GM12878 (cell line): ENCODE measurements around the gene GREB1. TPM values are rescaled to one million over a fixed set of nuclear protein-coding genes. Genes with fewer than 3 reads are reported as not detected.

ENCODE experiments used
- ATAC-seq: fragments of 200-7000 bp; cut with Tn5 transposase; 3 replicates; pipeline ENCODE4 v1.9.1; 2020; ENCODE audit warnings: mild to moderate bottlenecking, moderate library complexity
- BruUV-seq: library from RNA; stranded (reverse); fragments of 400-500 nt; replicated peaks from 2 replicates; lab custom pipeline; 2021; lab: Mats Ljungman, UMichigan
- CTCF ChIA-PET: fragments of 300-600 bp; sonication (Branson Sonifier 250); formaldehyde crosslinking; extraction: SDS; loops from one replicate; lab custom pipeline; 2021; ENCODE audit warnings: inconsistent platforms; lab: Yijun Ruan, JAX
- POLR2A ChIA-PET: fragments of 350-600 bp; formaldehyde crosslinking; extraction: SDS; loops from one replicate; lab custom pipeline; 2021; ENCODE audit warnings: inconsistent platforms; lab: Charles Lee
- RAD21 ChIA-PET: fragments of 300-600 bp; sonication (Branson Sonifier 250); formaldehyde crosslinking; loops from one replicate; lab custom pipeline; 2023; ENCODE audit warnings: antibody characterized with exemption; ENCODE audit not compliant: unreplicated experiment; lab: Charles Lee
- SMC1A ChIA-PET: fragments of 300-600 bp; sonication (Branson Sonifier 250); formaldehyde crosslinking; loops from one replicate; lab custom pipeline; 2023; ENCODE audit not compliant: unreplicated experiment, uncharacterized antibody; lab: Charles Lee
- DNase-seq: peaks from one replicate; pipeline ENCODE4 v3.0.0-alpha.2; 2011; ENCODE audit warnings: low read depth, low spot score
- FAIRE-seq: peaks from 3 replicates; lab custom pipeline; 2011; peaks lifted over from hg19 to GRCh38; lab: Jason Lieb, UNC
- H2AFZ ChIP-seq: 2 replicates; pipeline ENCODE4 v1.6.0; 2011; ENCODE audit warnings: low read depth, low read length, control low read depth; ENCODE audit not compliant: control insufficient read depth
- H3K27ac ChIP-seq: 2 replicates; pipeline ENCODE4 v1.5.1; 2011; ENCODE audit warnings: control low read depth; ENCODE audit not compliant: control insufficient read depth, insufficient read depth
- H3K27me3 ChIP-seq, 2 experiments: replicated peaks in 1 of 2; 2 replicates each; pipeline versions ENCODE4 v1.6.0 to v1.6.1; 2011; ENCODE audit warnings: low read length in 1 of 2; ENCODE audit not compliant: control insufficient read depth in 2 of 2, insufficient read depth in 2 of 2
- H3K36me3 ChIP-seq, 2 experiments: 2 replicates each; pipeline ENCODE4 v1.5.1; 2011; ENCODE audit warnings: low read length in 1 of 2; ENCODE audit not compliant: control insufficient read depth in 2 of 2, insufficient read depth in 2 of 2
- H3K4me1 ChIP-seq: 2 replicates; pipeline ENCODE4 v1.6.1; 2011; ENCODE audit warnings: mild to moderate bottlenecking, low read length, moderate library complexity, mixed read lengths; ENCODE audit not compliant: control insufficient read depth, insufficient read depth
- H3K4me2 ChIP-seq: 2 replicates; pipeline ENCODE4 v1.6.0; 2011; ENCODE audit warnings: control low read depth; ENCODE audit not compliant: control insufficient read depth, insufficient read depth
- H3K4me3 ChIP-seq: fragments of 200-600 bp; sonication (generic); 2 replicates; pipeline ENCODE4 v1.5.1; 2016
- H3K79me2 ChIP-seq: 2 replicates; pipeline ENCODE4 v1.6.0; 2011; ENCODE audit warnings: low read length; ENCODE audit not compliant: control insufficient read depth, insufficient read depth
- H3K9ac ChIP-seq: 2 replicates; pipeline ENCODE4 v1.8.0; 2011; ENCODE audit warnings: low read length, control low read depth, mixed read lengths; ENCODE audit not compliant: control insufficient read depth, insufficient read depth
- H3K9me3 ChIP-seq: replicated peaks from 3 replicates; pipeline ENCODE4 v1.5.1; 2011; ENCODE audit warnings: mild to moderate bottlenecking, low read length; ENCODE audit not compliant: control insufficient read depth, insufficient read depth
- H4K20me1 ChIP-seq: 2 replicates; pipeline ENCODE4 v1.6.0; 2011; ENCODE audit not compliant: control insufficient read depth, insufficient read depth
- ATF3 ChIP-seq: IDR thresholded peaks from 2 replicates; pipeline ENCODE4 v1.6.1; 2011; ENCODE audit warnings: low read depth, mild to moderate bottlenecking, low read length, moderate library complexity, borderline replicate concordance; ENCODE audit errors: extremely low read depth
- BMI1 ChIP-seq: fragments of 450-650 bp; IDR thresholded peaks from 2 replicates; pipeline ENCODE4 v1.6.1; 2016; ENCODE audit warnings: mild to moderate bottlenecking, moderate library complexity, borderline replicate concordance
- CHD4 ChIP-seq: fragments of 200-600 bp; sonication (generic); IDR thresholded peaks from 2 replicates; pipeline ENCODE4 v1.6.1; 2016; ENCODE audit warnings: mild to moderate bottlenecking
- FOXM1 ChIP-seq: IDR thresholded peaks from 2 replicates; pipeline ENCODE4 v1.6.1; 2012; ENCODE audit warnings: low read depth, mild to moderate bottlenecking, inconsistent platforms, low read length, moderate library complexity
- GABPA ChIP-seq: IDR thresholded peaks from 2 replicates; pipeline ENCODE4 v1.6.1; 2014; ENCODE audit warnings: antibody characterized with exemption, low read depth, mild to moderate bottlenecking, inconsistent platforms
- JUNB ChIP-seq: IDR thresholded peaks from 2 replicates; pipeline ENCODE4 v1.6.1; 2016; ENCODE audit warnings: antibody characterized with exemption, mild to moderate bottlenecking
- JUND ChIP-seq: IDR thresholded peaks from 2 replicates; pipeline ENCODE4 v1.6.1; 2012; ENCODE audit warnings: low read depth, mild to moderate bottlenecking, low read length, improper control_type of control experiment, moderate library complexity
- MAX ChIP-seq: IDR thresholded peaks from 2 replicates; pipeline ENCODE4 v1.6.1; 2012; ENCODE audit warnings: low read depth, low read length, improper control_type of control experiment
- NFXL1 ChIP-seq: fragments of 450-650 bp; IDR thresholded peaks from 2 replicates; pipeline ENCODE4 v1.6.1; 2017; ENCODE audit warnings: antibody characterized with exemption, mild to moderate bottlenecking, borderline replicate concordance
- RCOR1 ChIP-seq: conservative IDR thresholded peaks from 2 replicates; pipeline ENCODE4 v1.6.1; 2012; ENCODE audit warnings: low read depth, low read length, improper control_type of control experiment
- TCF12 ChIP-seq: IDR thresholded peaks from 2 replicates; pipeline ENCODE4 v1.6.1; 2011; ENCODE audit warnings: low read depth, mild to moderate bottlenecking, low read length
- ZNF622 ChIP-seq: fragments of 450-650 bp; IDR thresholded peaks from 2 replicates; pipeline ENCODE4 v1.6.1; 2017; ENCODE audit warnings: mild to moderate bottlenecking, inconsistent platforms
- WGBS: methylation state at CpG from one replicate; pipeline ENCODE4 v1.1.6; 2016; ENCODE audit warnings: low lambda C conversion rate; ENCODE audit not compliant: insufficient replicate concordance, insufficient coverage; ENCODE audit errors: missing lambda C conversion rate; 5-methylcytosine and 5-hydroxymethylcytosine counted together
- in situ Hi-C: fragments of 300-500 bp; cut with MboI; formaldehyde crosslinking; loops from 9 replicates; pipeline ENCODE4 v1.14.3; 2018; ENCODE audit warnings: mixed read lengths
- intact Hi-C: fragments of 100-400 bp; cut with micrococcal nuclease; formaldehyde crosslinking; loops from one replicate; pipeline ENCODE4 v1.14.2; 2022; ENCODE audit not compliant: unreplicated experiment
- polyA plus RNA-seq, 11 experiments: library from polyadenylated mRNA; depleted of rRNA in 4 of 11; unstranded in 6 of 11; stranded (reverse) in 5 of 11; fragments of >200 nt; fragmentation: Nextera tagmentation in 4 of 11; fragmentation: Illumina TruSeq in 1 of 11; extraction: Ambion mirVana in 4 of 11; extraction: Trizol in 1 of 11; gene quantifications; 1 replicate in 1 of 11; 2 replicates in 10 of 11; pipeline versions ENCODE4 v1.2.1 to v1.2.3, GENCODE V29; 2011 to 2016; ENCODE audit warnings: inconsistent platforms in 2 of 11, missing spikeins in 2 of 11, low read depth in 1 of 11
- total RNA-seq, 4 experiments: library from RNA; depleted of rRNA in 3 of 4; stranded (reverse); fragments of >200 nt in 3 of 4; fragmentation: Illumina TruSeq in 1 of 4; extraction: Trizol in 1 of 4; gene quantifications; 2 replicates each; pipeline versions ENCODE4 v1.2.1 to v1.2.3, GENCODE V29; 2013 to 2021
- TF ChIP-seq, protein P1 (sequence below): fragments of 450-650 bp; IDR thresholded peaks from 2 replicates; pipeline ENCODE4 v1.6.1; 2014; ENCODE audit warnings: mild to moderate bottlenecking
- TF ChIP-seq, protein P2 (sequence below): fragments of 450-650 bp; IDR thresholded peaks from 2 replicates; pipeline ENCODE4 v1.6.1; 2016; ENCODE audit warnings: mild to moderate bottlenecking
- TF ChIP-seq, protein P3 (sequence below): fragments of 450-650 bp; formaldehyde crosslinking; IDR thresholded peaks from 2 replicates; pipeline ENCODE4 v1.5.0; 2022; ENCODE audit warnings: mild to moderate bottlenecking, missing genetic modification characterization
- TF ChIP-seq, protein P4 (sequence below): fragments of 450-650 bp; formaldehyde crosslinking; IDR thresholded peaks from 2 replicates; pipeline ENCODE4 v1.4.0; 2020; ENCODE audit warnings: mild to moderate bottlenecking, moderate library complexity

The GREB1 gene
- total and polyA plus RNA-seq, 10 of the 15 experiments (the other 5 are each of a cell fraction or from before 2014, with no cell fraction given) = 0.09 to 2.1 (median 0.37) TPM; not detected in 1

- BruUV-seq = no TSS peak
- 35% methylated on average over 11 of the region's 11 CpGs for WGBS
- intact Hi-C loops = no loop called here
- TF ChIP-seq FOXM1 (no peak), RCOR1 (no peak), BMI1 (no peak), ATF3 (no peak), CHD4 (no peak), JUNB (no peak), MAX (no peak), GABPA (no peak), NFXL1 (no peak), JUND (no peak), TCF12 (no peak), ZNF622 (no peak)
- TF ChIP-seq, protein P1, sequence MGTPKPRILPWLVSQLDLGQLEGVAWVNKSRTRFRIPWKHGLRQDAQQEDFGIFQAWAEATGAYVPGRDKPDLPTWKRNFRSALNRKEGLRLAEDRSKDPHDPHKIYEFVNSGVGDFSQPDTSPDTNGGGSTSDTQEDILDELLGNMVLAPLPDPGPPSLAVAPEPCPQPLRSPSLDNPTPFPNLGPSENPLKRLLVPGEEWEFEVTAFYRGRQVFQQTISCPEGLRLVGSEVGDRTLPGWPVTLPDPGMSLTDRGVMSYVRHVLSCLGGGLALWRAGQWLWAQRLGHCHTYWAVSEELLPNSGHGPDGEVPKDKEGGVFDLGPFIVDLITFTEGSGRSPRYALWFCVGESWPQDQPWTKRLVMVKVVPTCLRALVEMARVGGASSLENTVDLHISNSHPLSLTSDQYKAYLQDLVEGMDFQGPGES = no peak
- TF ChIP-seq, protein P2, sequence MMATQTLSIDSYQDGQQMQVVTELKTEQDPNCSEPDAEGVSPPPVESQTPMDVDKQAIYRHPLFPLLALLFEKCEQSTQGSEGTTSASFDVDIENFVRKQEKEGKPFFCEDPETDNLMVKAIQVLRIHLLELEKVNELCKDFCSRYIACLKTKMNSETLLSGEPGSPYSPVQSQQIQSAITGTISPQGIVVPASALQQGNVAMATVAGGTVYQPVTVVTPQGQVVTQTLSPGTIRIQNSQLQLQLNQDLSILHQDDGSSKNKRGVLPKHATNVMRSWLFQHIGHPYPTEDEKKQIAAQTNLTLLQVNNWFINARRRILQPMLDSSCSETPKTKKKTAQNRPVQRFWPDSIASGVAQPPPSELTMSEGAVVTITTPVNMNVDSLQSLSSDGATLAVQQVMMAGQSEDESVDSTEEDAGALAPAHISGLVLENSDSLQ = no peak
- TF ChIP-seq, protein P3, sequence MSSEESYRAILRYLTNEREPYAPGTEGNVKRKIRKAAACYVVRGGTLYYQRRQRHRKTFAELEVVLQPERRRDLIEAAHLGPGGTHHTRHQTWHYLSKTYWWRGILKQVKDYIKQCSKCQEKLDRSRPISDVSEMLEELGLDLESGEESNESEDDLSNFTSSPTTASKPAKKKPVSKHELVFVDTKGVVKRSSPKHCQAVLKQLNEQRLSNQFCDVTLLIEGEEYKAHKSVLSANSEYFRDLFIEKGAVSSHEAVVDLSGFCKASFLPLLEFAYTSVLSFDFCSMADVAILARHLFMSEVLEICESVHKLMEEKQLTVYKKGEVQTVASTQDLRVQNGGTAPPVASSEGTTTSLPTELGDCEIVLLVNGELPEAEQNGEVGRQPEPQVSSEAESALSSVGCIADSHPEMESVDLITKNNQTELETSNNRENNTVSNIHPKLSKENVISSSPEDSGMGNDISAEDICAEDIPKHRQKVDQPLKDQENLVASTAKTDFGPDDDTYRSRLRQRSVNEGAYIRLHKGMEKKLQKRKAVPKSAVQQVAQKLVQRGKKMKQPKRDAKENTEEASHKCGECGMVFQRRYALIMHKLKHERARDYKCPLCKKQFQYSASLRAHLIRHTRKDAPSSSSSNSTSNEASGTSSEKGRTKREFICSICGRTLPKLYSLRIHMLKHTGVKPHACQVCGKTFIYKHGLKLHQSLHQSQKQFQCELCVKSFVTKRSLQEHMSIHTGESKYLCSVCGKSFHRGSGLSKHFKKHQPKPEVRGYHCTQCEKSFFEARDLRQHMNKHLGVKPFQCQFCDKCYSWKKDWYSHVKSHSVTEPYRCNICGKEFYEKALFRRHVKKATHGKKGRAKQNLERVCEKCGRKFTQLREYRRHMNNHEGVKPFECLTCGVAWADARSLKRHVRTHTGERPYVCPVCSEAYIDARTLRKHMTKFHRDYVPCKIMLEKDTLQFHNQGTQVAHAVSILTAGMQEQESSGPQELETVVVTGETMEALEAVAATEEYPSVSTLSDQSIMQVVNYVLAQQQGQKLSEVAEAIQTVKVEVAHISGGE (CRISPR knock-in tag) = no peak
- TF ChIP-seq, protein P4, sequence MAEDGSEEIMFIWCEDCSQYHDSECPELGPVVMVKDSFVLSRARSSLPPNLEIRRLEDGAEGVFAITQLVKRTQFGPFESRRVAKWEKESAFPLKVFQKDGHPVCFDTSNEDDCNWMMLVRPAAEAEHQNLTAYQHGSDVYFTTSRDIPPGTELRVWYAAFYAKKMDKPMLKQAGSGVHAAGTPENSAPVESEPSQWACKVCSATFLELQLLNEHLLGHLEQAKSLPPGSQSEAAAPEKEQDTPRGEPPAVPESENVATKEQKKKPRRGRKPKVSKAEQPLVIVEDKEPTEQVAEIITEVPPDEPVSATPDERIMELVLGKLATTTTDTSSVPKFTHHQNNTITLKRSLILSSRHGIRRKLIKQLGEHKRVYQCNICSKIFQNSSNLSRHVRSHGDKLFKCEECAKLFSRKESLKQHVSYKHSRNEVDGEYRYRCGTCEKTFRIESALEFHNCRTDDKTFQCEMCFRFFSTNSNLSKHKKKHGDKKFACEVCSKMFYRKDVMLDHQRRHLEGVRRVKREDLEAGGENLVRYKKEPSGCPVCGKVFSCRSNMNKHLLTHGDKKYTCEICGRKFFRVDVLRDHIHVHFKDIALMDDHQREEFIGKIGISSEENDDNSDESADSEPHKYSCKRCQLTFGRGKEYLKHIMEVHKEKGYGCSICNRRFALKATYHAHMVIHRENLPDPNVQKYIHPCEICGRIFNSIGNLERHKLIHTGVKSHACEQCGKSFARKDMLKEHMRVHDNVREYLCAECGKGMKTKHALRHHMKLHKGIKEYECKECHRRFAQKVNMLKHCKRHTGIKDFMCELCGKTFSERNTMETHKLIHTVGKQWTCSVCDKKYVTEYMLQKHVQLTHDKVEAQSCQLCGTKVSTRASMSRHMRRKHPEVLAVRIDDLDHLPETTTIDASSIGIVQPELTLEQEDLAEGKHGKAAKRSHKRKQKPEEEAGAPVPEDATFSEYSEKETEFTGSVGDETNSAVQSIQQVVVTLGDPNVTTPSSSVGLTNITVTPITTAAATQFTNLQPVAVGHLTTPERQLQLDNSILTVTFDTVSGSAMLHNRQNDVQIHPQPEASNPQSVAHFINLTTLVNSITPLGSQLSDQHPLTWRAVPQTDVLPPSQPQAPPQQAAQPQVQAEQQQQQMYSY = no peak
Measured at GRCh38 chr2:11629215-11629614, 95.4 kb downstream of the GREB1 start.

More at GRCh38 chr2:11629215-11629614, 95.4 kb downstream of the GREB1 start:
- ChIA-PET CTCF (no interaction called here), RAD21 (no interaction called here), SMC1A (no interaction called here), POLR2A (no interaction called here)
- Histone ChIP-seq H3K4me2 (no peak overlapping the region), H3K36me3 (no peaks in the 10 kb centered on the region), H3K27ac (no peak overlapping the region), H2AFZ (no peak overlapping the region), H3K9ac (no peak overlapping the region), H3K4me3 (no peak overlapping the region), H3K27me3 (no peaks in the 10 kb centered on the region; a peak in 2 of 4 replicates), H3K9me3 (no peaks in the 10 kb centered on the region; the same call in 2 of the 3 replicates), H3K79me2 (no peaks in the 10 kb centered on the region), H4K20me1 (no peaks in the 10 kb centered on the region), H3K4me1 (no peaks in the 10 kb centered on the region)
- no peak for FAIRE-seq
- ATAC-seq = no peak
- in situ Hi-C loops = no loop called here
- DNase-seq = no peak
